NCI-H82 treated with DMSO at 0.1 percent for 48 hours (cell line): Measurements from ENCODE around the gene NAPG.
"Not testable (repeated sequence)": the region's sequence is repeated elsewhere in the genome, so short reads cannot be mapped to it uniquely, and the experiment has no call there.

Source experiments
- DNase-seq: peaks from one replicate; lab custom pipeline; 2025; ENCODE audit not compliant: unreplicated experiment; lab: John Stamatoyannopoulos, UW

The NAPG gene

DNA sequence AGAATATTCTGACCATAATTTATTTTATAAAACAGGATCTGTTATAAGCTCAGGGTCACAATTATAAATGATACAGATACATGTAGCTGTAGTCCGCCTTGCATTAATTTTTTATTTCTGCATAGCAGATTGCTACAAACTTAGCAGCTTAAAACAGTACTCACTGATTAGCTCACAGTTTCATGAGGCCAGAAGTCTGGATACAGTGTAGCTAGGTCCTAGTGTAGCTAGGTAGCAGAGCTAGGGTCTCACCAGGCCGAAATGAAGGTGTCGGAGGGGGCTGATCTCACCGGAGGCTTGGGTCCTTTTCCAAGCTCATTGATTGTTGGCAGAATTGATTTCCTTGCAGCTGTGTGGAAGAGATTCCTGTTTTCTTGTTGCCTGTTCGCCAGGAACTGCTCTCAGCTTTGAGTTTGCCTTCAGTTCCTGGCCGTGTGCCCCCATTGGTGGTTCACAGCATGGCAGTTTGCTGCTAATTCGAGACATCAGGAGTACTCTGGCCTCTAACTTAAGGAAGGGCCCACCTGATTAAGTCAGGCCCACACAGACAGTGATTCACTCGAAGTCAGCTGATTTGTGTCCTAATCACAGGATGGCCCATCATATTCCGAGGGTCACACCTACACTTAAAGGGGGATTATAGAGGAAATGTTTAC is 18.4 kb downstream of the NAPG start:
- no peak for DNase-seq

DNA sequence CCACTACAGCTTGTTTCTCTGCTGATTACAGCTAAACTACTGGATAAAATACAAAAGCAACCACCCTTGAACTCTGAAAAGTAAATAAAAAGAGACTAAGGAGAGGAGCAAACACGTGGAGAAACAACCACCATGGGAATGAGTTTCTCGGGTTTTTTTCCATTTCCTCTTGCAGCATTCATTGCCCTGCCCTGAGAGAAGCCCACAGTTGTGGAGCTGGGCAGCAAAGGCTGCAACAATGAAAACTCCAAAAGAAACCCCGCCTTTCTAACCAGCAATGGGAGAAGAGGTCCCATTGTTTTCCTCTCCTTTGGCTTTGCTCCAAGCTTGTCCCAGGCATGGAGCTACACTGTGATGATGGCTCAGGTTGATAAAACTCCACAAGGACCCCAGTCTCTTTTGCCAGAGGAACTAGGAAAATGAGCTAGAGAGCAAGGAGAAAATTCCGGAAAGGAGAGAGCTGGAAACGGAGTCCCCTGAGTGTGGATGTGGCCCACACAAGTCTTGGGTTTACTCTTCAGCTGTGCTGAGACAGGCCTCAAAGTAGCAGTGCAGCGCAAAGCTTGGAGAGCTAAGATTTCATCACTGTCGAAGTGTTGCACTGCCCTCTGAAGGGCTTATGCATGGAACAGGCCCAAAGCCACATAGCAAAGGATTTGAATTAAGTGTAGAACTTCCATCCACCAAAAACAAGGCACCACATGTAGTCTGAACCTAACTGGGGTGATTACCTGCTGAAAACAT is 20.9 kb downstream of the NAPG start:
- DNase-seq, result no peak

DNA sequence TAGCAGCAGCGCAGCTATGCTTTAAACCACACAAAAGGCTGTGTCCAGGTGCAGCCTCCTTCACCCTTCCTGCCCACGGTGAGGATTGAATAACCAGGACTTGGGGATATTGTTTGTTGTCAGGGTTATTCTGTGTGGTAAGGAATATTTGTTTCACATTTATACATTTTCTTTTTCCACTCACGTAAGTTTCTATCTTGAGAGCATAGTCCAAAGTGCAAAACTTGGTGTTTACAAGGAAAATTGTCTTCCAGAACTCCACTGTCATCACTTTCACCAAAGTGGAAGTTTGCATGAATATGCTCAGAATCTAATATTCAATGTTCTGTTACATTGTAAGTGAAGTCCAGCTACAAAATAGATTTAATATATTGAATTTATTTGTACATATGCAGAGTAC is 26.4 kb downstream of the NAPG start:
- no peak for DNase-seq

DNA sequence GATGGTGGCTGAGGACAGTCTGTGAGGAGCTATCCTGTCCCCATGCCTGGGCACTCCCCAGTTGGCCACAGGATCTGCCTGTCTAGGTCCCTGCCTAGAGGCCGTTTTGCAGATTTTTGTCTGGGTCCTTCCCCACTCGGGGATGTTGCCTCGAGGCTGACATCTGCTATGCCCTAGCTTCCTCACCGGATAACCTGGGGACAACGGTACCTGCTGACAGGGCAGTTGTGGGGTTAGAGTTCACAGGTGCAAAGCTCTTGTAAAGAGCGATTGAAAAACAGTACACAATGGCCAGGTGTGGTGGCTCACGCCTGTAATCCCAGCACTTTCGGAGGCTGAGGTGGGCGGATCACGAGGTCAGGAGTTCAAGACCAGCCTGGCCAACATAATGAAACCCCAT is 30.4 kb downstream of the NAPG start:
- DNase-seq, result not testable (repeated sequence)

DNA sequence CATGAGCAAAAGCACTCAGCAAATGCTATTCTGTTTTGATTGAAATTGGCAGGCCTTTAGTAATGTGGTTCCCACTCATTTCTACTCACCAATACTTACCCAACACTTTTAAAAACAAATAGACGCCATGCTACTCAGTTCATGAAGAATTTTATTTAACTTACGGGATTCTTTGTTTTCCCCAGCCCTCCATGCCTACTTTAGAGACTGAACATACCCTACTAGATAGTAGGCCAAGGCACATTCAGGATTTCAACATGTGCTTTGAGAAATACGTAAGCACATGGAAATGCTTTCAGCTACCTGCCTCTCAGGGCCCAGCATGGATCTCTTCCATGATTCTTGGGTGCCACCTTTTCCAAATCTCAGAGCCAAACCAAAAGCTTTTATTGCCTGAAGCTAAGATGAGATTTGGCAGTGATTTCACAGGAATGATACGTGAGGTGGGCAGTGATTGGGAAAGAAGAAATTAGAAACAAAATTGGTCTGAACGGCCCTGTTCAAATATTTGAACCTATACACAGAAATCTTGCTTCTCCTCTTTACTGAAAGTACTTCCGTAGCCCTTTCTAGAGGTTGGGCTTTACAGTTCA is 31.4 kb downstream of the NAPG start:
- no peak for DNase-seq

DNA sequence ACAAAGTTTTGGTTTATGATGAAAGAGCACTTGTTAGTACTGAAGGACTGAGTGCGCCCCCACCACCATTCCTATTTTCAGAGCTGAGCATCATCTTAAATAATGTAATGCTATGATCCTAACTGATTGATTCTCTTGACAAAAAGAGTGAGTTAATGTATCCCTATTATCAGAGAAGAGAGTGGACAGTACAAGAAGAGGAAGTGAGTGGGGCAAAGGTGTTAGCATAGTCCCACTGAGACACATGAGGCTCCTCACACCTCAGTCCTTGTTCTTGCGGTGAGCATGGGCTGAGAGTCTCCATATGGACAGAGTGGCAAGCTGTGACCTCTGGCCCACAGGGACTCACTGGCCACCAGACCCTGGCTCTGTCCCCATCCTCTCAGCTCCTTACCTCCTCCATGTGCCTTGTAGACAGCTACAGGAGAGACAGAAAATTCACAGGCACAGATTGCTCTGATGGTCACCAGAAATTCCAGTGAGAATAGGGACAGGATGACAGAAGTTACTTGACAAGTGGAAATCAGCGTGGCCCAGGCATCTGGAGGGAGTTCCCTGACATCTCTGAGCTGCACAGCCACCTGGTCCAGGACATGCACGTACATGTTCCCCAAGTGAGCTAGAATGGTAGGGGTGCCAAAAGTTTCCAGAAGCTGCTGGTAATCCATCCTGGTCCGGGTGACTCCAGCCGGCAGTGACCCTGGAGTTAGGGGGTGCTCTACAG is 32.6 kb downstream of the NAPG start:
- no peak for DNase-seq

DNA sequence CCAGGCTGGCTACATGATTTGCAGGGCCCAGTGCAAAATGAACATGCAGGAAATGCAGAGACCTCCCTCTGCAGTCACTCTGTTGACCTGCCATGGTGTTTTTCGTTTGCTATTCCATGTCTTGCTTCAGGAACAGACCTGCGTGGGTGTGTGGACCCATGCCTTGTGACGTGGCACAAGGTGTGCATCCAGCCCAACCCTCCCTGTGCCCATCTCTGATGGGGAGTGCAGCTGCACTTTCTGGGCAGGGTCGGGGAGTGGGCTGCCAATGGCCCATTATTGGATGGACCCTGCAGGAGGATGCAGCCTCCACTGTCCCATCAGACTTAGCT is 33.1 kb downstream of the NAPG start:
- DNase-seq, result no peak

DNA sequence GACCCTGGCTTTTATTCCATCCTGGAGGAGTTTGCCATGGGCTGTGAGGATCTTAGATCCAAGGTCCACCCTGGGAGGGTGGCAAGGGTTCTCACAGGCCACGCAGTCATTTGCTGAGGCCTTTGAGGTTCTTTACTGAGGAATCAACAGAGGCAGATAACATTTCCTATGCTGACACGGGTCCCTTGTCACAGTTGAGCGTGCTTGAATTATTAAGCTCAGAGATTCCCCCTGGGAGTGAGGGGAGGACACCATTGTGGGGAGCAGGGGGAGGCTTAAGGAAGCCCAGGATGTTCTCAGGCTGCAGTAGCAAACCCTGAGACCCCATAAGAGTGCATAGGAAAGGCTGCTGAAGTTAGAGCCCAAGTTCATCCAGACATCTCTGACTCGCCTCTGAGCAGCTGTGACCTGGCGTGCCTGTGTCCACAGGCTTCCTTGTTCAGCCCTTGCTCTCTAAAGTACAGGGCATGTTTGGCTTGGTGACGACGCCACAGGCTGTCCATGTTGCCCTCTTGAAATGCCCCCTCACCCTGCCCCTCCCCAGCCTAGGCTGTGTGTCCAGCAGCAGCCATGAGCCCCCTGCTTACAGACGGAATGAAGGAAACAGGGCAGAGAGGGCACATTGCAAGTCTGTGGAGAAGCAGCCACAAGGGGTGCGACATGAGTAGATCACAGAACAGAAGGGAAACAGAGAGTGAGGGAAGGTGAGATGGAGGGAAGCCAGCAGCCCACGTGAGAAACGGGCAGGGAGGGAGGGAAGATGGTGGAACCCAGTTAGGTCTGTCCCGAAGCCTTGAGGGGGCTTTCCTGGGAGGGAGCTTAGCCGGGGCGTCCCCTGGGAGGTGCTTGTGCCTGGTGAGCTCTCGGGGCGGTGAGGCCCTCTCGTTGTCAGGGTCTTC is 34.0 kb downstream of the NAPG start:
- no peak for DNase-seq

DNA sequence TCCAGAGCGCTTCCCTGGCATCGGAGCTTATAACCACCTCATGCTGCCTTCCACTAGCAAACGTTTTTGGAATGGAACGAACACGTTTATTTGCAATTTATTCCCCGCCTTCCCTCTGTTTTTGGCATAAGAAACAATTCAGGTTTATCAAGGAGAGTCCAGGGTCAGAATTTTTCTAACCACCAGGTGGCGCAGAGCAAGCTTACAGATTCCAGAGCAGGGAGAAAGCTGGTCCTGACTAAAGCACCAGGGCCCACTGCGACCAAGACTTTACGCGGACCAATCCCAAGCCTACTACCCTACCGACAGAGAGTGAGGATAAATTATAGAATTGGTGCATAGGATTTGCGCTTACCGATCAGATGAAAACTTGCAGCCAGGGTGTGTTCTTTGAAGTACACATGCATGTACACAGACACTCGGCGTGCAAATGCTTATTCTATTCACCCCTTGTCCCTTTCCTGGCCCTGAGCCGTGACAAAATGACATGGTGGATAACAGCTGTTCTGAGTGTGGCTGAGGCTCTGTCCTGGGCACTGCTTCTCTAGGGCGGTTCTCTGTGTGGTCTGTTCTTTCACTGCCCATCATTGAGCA is 34.7 kb downstream of the NAPG start:
- peak; percentile 13 for DNase-seq

DNA sequence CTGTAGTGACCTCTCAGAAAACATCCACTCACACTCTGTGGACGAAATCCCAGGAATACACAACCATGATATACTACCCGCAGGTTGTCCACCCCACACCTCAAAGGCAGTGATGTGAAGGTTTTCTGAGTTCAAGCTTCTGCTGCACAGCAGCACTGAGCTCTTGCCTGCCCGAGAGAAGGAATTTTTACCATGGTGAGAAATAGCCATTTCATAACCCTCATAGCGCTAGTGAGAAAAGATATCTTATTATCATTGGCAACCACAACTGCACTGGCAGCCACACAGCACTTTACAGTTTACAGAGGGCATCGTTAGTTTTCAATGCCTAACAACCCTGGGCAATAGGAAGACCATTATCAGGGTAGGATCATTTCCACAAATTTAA is 36.9 kb downstream of the NAPG start:
- DNase-seq, result no peak

DNA sequence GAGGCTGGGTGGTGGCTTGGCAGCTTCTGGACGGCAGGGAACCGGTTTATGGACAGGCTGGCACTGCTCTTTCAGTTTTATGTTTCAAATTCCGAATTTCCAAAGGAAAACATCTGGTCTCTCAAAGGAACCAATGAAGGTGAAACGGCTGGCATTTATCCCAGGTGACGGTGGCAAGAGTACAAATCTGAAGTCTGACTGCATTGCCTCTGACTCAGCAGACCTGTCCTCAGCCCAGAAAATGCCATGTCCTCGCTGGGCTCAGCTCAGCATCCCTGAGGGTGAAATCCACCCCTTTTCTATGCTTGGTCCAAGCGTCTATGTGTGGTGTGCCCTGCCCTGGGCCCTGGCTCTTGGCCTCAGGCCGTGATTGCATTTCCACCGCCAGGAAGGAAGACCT is 38.1 kb downstream of the NAPG start:
- DNase-seq, result no peak

DNA sequence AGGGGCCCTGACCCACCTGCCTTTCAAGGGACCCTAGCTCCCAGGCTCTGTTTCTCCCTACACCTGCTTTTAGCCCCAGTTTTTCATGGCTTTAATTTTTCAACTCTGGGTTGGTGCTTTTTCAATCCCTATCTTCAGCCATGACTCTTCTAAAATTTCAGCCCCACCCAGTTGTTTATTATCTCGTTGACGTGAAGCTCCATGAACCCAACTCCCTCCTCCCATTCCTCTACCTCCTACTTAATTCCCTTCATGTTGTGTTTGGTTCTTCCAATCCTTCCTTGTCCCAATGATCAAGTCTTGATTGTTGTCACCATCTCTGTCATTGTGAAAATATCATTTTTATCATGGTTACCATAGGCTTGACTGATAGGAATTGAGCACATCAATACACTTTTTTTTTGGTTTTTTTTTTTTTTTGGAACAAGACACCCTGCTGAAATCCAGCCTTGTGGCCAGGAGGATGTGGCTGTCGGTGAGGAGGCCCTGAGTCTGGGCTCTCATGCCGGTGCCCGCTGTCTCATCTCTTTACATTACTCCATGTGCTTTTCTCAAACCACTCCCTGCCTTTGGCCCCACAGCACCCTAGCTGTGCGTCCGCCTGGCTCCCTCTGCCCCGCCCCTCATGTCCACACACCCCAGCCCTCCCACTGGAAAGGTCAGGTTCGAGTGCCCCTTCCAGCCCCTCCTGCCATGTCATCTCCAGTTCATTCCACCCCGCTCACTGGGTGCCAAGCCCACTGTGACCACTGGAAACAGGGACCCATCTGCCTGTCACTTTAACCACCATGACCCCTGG is 39.3 kb downstream of the NAPG start:
- DNase-seq, result no peak

DNA sequence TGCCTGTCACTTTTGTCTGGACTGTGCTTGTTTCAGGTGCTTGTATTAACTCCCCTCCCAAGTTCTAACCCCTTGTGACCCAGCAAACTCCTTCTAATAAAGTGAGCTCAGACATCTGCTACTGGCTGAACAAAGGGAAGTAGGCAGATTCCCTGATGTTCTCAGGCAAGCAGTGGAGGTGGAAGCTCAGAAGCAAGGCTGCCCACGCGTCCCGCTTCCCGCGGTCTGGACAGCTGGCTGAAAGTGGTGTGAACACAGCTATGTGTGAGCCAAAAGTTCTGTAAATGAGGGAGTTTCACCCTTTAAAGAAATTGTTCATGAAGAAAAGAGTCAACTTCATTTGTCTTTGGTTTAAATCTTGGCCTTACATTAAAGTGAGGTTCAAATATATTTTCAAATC is 40.0 kb downstream of the NAPG start:
- DNase-seq, result no peak

DNA sequence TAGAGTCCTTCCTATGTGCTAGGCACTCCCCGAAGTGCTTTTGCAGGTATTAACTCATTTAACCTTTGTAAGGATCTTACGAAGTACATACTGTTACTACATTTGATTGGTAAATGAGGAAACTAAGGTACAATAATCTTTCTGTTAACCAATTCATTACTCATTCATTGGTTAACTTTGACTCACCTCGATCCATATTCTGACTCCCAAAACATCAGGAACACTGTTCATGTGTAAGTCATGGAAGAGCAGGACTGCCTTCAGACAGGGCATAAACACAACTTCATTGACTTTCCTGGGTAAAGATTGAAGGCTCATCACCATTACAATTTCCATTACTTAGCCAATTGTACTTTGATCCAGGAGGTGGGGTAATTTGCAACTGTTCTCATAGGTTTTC is 40.6 kb downstream of the NAPG start:
- DNase-seq, result no peak

DNA sequence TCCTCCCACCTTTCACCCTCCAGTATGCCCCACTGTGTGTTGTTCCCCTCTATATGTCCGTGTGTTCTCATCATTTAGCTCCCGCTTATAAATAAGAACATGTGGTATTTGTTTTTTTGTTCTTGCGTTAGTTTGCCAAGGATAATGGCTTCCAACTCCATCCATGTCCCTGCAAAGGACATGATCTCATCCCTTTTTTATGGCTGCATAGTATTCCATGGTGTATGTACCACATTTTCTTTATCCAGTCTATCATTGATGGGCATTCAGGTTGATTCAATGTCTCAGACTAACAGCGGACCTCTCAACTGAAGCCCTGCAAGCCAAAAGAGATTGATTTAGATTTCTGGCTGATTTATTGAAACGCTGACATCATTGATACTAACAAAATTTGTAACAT is 44.1 kb downstream of the NAPG start:
- DNase-seq, result not testable (repeated sequence)

DNA sequence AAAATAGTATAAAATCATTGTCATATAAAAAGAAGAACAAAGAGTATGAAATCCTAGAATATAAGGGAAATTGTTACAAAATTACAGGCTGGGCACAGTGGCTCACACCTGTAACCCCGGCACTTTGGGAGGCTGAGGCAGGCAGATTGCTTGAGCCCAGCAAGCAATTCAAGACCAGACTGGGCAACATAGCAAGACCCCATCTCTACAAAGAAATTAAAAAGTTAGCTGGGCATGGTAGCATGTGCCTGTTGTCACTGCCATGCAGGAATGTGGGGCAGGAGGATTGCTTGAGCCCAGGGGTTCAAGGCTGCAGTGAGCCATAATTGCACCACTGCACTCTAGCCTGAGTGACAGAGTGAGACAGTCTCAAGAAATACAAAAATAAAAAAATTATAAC is 44.8 kb downstream of the NAPG start:
- DNase-seq, result no peak

DNA sequence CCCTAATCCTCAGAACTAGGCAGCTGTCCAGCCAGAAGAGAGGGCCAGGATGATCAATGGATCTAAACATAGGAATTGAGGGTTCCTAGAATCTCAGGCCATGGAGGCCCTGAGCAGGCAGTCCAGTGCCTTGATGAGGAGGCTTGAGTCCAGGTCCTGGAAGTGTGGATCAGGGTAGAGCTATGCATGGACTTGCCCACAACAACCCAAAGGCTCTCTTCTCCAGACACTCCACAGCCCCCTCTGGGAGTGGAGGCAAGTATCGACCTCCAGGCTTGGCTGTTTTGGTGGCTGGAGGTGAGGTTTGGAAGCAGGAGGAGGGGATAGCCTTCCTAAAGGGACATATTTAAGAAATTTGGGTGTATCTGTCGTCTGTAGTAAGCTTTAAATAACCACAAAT is 45.7 kb downstream of the NAPG start:
- no peak for DNase-seq

DNA sequence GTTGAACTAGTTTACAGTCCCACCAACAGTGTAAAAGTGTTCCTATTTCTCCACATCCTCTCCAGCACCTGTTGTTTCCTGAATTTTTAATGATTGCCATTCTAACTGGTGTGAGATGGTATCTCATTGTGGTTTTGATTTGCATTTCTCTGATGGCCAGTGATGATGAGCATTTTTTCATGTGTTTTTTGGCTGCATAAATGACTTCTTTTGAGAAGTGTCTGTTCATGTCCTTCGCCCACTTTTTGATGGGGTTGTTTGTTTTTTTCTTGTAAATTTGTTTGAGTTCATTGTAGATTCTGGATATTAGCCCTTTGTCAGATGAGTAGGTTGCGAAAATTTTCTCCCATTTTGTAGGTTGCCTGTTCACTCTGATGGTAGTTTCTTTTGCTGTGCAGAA is 47.4 kb downstream of the NAPG start:
- DNase-seq, result not testable (repeated sequence)

DNA sequence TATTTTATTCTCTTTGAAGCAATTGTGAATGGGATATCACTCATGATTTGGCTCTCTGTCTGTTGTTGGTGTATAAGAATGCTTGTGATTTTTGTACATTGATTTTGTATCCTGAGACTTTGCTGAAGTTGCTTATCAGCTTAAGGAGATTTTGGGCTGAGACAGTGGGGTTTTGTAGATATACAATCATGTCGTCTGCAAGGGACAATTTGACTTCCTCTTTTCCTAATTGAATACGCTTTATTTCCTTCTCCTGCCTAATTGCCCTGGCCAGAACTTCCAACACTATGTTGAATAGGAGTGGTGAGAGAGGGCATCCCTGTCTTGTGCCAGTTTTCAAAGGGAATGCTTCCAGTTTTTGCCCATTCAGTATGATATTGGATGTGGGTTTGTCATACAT is 48.6 kb downstream of the NAPG start:
- DNase-seq, result not testable (repeated sequence)
